Measurements from ENCODE around the gene BAHD1.

BAHD1 gene

DNA sequence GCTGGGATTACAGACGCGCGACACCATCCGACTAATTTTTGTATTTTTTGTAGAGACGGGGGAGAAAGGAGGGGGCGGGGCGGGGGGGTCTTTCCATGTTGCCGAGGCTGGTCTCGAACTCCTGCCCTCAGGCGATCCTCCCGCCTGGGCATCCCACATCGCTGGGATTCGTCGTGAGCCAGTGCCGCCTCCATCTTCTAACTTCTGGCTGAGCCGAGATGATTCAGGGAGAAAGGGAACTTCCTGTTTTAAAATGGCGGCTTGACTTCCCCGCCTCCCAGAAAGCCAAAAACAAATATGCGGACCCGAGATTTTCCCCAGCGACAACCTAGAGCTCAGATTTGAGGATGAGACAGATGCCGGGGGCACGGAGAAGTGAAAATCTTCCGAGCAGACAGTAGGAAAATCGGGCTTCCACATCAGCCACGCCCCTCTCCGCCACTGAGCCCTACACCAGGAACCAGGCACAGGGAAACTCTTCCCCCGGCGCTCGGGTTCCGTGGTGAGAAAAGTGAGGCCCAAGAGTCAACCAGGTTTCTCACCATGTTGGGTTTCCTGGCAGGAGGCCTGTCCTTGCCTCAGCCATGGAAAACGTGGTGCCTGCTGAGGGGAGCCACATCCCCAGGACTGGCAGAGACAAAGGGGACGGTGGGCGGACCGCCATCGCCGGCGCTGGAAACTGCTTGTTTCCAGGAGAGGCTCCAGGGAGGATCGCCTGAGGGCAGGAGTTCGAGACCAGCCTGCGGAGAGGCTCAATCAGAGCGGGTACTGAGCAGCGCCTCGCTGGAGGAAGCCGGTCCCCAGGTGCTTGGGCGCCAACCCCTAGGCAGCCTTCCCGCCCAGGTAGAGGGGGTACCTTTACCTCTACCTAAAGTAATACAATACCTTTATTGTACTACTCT, 48.8 kb downstream of the BAHD1 start:
- no peak for DNase-seq (ENCODE audit: low read depth in 2 of 2, low spot score in 1 of 2)

- DNase-seq (ENCODE audit: low read depth in 2 of 2, low spot score in 1 of 2), result peak in 1 of 2 donors; percentile 28
Measured at GRCh38 chr15:40493089-40493840, 52.5 kb downstream of the BAHD1 start.

DNA sequence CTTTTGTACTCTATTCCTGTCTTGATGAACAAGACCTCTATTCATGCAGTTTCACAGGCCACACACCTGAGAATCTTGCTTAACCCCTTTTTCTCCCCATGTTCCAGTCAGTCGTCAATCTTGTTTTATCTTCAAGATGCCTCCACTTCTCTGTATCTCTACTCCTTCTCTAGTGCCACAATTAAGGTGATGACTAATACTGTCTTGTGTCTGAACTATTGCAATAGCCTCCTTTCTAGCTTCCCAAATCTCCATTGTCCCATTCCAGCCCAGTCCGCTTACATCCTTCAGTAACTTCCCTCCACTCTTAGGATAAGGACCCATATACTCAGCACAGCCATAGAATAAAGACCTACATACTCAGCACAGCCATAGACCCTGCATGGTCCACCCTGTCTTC, 54.8 kb downstream of the BAHD1 start:
- no peak for DNase-seq (ENCODE audit: low read depth in 2 of 2, low spot score in 1 of 2)

DNA sequence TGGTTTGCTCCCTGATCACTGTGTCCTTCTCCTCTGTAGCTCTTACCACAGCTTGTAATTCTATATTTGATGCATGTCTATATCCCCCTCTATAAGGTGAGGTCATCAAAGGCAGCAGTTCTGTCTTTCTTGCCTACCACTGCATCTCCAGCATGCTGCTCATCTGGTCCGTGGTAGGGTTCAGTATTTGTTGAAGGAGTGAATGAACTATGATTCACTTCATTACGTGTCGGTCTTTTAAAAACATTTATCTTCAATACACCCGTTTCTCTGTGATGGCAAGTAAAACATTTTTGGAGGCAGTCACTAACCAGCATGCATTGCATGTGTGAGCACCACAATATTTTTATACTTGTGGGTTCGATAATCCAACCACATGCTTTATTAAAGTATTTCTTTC, 57.7 kb downstream of the BAHD1 start:
- no peak for DNase-seq (ENCODE audit: low read depth in 2 of 2, low spot score in 1 of 2)

- DNase-seq (ENCODE audit: low read depth in 2 of 2, low spot score in 1 of 2), result no peak
Measured at GRCh38 chr15:40498891-40499290, 58.1 kb downstream of the BAHD1 start.

DNA sequence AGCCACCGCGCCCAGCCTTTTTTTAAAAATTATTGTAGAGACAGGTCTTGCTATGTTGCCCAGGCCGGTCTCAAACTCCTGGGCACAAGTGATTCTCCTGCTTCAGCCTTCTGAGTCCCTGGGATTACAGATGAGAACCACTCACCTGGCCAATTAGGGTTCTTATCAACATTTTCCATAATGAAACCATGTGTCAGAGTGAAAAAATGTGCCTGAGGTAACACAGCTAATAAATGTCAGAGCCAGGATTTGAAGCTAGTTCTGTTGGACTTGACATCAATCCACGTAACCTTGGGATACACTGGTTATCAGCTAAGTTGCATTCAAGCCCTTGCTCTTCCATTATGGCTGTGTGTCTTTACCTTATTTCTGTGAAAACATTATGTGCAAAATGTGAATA, 59.2 kb downstream of the BAHD1 start:
- DNase-seq (ENCODE audit: low read depth in 2 of 2, low spot score in 1 of 2), result no peak

GRCh38 chr15:40500568-40501330, 60.0 kb downstream of the BAHD1 start:
- DNase-seq (ENCODE audit: low read depth in 2 of 2, low spot score in 1 of 2), result no peak

- no peak for DNase-seq (ENCODE audit: low read depth in 2 of 2, low spot score in 1 of 2)
Measured at GRCh38 chr15:40501487-40501886, 60.7 kb downstream of the BAHD1 start.

DNA sequence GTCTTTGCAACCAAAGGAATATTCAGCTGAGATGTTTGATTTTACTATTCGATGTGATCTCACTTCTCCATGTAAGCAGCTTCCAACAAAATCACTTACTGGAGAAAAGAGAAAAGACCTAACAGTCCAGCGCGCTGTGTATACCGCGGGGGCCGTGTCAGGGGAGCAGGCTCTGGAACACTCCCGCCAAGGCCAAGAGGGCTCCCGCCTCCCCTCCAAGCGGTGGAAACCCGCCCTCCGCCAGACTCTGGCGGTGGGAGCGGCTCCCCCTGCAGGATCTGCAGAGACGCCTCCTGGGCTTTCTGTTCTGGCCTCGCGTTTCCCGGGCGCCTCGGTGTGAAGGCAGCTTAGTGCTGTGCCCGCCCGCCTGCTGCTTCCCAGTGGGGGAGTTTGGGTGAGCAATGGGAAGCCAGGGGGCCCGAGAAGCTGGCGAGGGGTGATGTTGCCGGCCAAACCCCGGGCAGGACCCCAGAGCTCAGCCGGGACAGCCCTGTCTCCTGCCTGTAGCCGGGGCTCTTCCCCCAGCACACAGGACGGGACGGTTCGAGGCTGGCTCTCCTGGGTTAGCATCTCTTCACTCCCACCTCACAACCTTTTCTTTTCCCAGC, 66.3 kb downstream of the BAHD1 start:
- peak; percentile 38 to 41 for DNase-seq (ENCODE audit: low read depth in 2 of 2, low spot score in 1 of 2)

- no peak for DNase-seq (ENCODE audit: low read depth in 2 of 2, low spot score in 1 of 2)
Measured at GRCh38 chr15:40508216-40508615, 67.5 kb downstream of the BAHD1 start.

GRCh38 chr15:40510201-40510600, 69.4 kb downstream of the BAHD1 start:
- DNase-seq (ENCODE audit: low read depth in 2 of 2, low spot score in 1 of 2), result no peak

DNA sequence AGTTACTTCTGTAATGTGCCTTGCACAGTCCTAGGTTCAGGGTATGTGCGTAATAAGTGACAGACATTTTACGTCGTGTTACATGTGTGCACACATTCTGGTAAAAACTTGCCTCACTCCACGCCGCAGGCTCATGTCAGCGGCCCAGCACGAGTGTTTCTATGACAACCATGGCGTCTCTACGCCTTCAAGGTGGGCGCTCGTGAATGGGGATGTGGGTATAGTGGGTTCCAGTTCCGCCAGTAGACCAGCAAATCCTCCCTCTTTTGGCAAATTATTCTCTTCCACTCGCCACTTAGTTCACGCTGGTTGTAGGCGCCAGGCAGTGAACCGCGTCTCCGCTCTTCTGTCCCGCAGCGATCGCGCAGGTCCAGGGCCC, 70.3 kb downstream of the BAHD1 start:
- no peak for DNase-seq (ENCODE audit: low read depth in 2 of 2, low spot score in 1 of 2)

- no peak for DNase-seq (ENCODE audit: low read depth in 2 of 2, low spot score in 1 of 2)
Measured at GRCh38 chr15:40511472-40512133, 70.8 kb downstream of the BAHD1 start.

- no peak for DNase-seq (ENCODE audit: low read depth in 2 of 2, low spot score in 1 of 2)
Measured at GRCh38 chr15:40512440-40512839, 71.7 kb downstream of the BAHD1 start.

GRCh38 chr15:40513609-40514008, 72.9 kb downstream of the BAHD1 start:
- DNase-seq (ENCODE audit: low read depth in 2 of 2, low spot score in 1 of 2), result no peak

GRCh38 chr15:40516322-40516721, 75.6 kb downstream of the BAHD1 start:
- no peak for DNase-seq (ENCODE audit: low read depth in 2 of 2, low spot score in 1 of 2)

All from stimulated activated CD8-positive, alpha-beta memory T cell treated with anti-CD3 and anti-CD28 coated beads, Interleukin-4, amount 100 ng/mL, for 4 hours (primary cell).